ENCODE measurements around the gene VWA3B. TPM values are rescaled to one million over a fixed set of nuclear protein-coding genes. Genes with fewer than 3 reads are reported as not detected.

Gene VWA3B
- total RNA-seq, 6 experiments from 2014 or later: 0.09 to 0.24 (median 0.13) TPM; not detected in 2

DNA sequence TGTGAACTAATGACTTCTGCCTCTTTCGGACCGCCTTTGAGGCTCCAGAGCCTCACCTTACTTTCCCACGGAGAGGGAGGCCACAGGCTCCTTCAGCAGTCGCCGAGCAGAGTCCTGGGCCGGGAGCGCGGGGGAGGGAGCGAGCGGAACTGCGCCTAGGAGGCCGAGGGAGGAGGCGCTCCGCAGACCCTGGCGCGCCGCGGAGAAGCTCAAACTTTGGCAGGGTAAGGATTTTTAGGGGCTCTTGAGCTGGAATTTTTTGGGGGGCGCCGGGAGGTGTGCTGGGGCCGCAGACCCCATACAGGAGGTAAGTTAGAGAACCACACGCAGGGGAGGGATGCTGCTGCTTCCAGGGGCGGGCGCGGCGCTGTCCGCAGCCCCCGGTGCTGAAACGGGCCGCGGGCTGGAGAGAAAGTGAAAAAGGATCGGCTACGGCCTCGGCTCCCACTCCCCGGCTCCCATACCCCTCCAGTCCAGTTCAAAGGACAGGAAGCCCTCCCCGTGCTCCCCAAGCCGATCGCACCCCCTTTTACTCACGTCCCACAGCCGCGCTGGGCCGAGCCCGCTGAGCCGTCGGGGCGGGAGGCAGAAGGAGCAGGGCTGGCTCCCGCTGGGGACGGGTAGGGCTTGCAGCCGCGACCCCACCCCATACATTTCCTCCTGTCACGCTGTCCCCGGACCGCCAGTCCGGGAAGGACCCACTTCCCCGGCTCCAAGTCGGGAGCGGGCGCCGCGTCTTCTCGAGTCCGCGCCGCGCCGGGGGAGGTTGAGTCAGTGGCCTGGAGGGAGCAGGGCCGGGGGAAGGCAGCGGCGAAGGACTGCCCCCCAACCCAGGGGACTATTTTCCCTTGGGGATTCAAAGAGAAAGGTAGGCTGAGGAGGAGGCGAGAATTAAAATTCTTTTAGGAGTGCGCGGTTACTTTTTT, 259.6 kb downstream of the VWA3B start, which contains the start of gene CNGA3:
Gene CNGA3 (plus strand): TSS at position 146 of the 926 bp plus-strand sequence. CDS start 23,520 bp downstream, outside the sequence.
- 12% methylated on average over 16 of the region's 72 CpGs for WGBS (ENCODE audit: insufficient coverage, low coverage, low lambda C conversion rate, missing lambda C conversion rate)
- Histone ChIP-seq H3K4me3 (no peak within 1 kb of the TSS), H3K36me3 (no peaks in the 10 kb centered on the region), H3K27ac (no peak within 1 kb of the TSS), H3K4me1 (peaks cover 0 to 4% (median 0%) of the 10 kb centered on the region in 4 donors), H3K9me3 (no peaks in the 10 kb centered on the region), H3K27me3 (peaks cover 10 to 21% of the 10 kb centered on the region in 2 donors)
- intact Hi-C loops (cut with DNase I): no loop called here
- TF ChIP-seq, protein P1, sequence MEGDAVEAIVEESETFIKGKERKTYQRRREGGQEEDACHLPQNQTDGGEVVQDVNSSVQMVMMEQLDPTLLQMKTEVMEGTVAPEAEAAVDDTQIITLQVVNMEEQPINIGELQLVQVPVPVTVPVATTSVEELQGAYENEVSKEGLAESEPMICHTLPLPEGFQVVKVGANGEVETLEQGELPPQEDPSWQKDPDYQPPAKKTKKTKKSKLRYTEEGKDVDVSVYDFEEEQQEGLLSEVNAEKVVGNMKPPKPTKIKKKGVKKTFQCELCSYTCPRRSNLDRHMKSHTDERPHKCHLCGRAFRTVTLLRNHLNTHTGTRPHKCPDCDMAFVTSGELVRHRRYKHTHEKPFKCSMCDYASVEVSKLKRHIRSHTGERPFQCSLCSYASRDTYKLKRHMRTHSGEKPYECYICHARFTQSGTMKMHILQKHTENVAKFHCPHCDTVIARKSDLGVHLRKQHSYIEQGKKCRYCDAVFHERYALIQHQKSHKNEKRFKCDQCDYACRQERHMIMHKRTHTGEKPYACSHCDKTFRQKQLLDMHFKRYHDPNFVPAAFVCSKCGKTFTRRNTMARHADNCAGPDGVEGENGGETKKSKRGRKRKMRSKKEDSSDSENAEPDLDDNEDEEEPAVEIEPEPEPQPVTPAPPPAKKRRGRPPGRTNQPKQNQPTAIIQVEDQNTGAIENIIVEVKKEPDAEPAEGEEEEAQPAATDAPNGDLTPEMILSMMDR (IDR thresholded peaks at IDR 0.05): no peak
- no peak for TF ChIP-seq POLR2A (IDR thresholded peaks at IDR 0.05)
- DNase-seq (no peak), ATAC-seq (peak in 3 of 4 donors; percentile 32 to 37 (median 37))

DNA sequence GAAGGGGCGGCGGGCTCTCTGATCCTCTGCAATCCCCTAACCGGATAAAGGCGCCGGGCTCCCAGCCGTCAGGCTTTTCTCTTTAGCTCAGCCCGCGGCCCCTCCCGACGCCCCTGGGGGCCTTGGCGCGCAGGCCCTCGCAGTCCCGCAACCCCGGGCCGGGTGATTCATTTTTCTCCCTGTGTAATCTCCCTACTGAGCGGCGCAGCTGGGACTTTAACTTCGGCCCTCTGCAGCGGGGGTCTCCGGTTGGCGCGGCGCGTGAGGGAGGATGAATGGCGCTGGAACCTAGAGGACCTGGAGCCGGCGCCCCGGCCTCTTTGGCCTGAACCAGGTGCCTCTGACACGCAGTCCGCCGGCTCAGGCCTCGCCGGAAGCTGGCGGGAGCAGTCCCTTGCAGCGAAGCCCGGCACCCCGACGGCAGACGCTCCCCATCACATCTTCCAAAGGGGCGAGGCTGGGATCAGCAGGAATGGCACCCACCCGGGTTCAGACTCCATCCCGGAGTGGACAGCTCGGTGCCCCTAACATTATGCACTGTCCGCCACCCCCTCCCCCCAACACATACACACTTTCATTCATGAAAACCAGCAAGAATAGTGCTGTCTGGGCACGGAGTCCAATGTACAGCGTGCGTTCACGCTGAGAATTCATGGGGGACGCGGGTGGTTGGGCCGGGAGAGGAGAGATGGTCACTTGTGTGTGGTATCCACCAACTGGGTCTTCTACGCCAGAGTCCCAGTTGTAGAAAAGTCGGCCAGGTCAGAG, 260.5 kb downstream of the VWA3B start:
- Histone ChIP-seq H3K27me3 (peaks cover 10 to 21% of the 10 kb centered on the region in 2 donors), H3K9me3 (no peaks in the 10 kb centered on the region), H3K27ac (no peak overlapping the region), H3K4me3 (no peak overlapping the region), H3K4me1 (peaks cover 0 to 4% (median 0%) of the 10 kb centered on the region in 4 donors), H3K36me3 (no peaks in the 10 kb centered on the region)
- 0% methylated on average over 1 of the region's 54 CpGs for WGBS (ENCODE audit: insufficient coverage, low coverage, low lambda C conversion rate, missing lambda C conversion rate)
- intact Hi-C loops (cut with DNase I): no loop called here
- DNase-seq (no peak), ATAC-seq (no peak)
- TF ChIP-seq, protein P1 (IDR thresholded peaks at IDR 0.05): no peak
- no peak for TF ChIP-seq POLR2A (IDR thresholded peaks at IDR 0.05)

GRCh38 chr2:98348066-98348561, 261.1 kb downstream of the VWA3B start:
- ATAC-seq: no peak
- no peaks in the 10 kb centered on the region for H3K36me3 ChIP-seq
- no peak overlapping the region for H3K4me3 ChIP-seq
- H3K4me1 ChIP-seq: peaks cover 0 to 4% (median 0%) of the 10 kb centered on the region in 4 donors
- intact Hi-C loops (cut with DNase I): no loop called here
- H3K27ac ChIP-seq: no peak overlapping the region
- TF ChIP-seq, protein P1 (IDR thresholded peaks at IDR 0.05): no peak
- H3K9me3 ChIP-seq: no peaks in the 10 kb centered on the region
- peaks cover 10 to 21% of the 10 kb centered on the region in 2 donors for H3K27me3 ChIP-seq
- WGBS (ENCODE audit: insufficient coverage, low coverage, low lambda C conversion rate, missing lambda C conversion rate): 11% methylated on average over 8 of the region's 15 CpGs
- DNase-seq: no peak

DNA sequence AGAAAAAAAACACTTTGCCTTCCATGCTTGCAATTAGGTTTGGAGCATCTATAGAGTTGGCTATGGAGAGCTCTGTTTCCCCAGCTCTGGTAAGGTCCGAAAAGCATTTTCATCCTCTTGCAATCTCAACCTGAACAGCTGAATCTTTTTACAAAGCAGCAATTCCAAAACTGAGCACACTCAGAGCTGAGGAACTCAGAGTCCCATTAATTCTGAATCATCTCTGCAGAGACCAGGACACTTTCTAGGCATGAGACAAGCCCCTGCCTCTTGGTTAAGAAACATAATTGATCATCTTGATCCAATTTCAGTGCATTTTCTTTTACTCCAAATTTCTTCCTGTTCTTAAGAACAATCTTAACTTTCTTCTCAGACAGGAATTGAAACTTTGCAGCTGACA, 263.4 kb downstream of the VWA3B start:
- no peak for DNase-seq

More for the DNA sequence above, 263.4 kb downstream of the VWA3B start:
- Histone ChIP-seq H3K4me1 (peaks cover 0 to 4% (median 0%) of the 10 kb centered on the region in 4 donors), H3K4me3 (no peak overlapping the region), H3K9me3 (no peaks in the 10 kb centered on the region), H3K36me3 (no peaks in the 10 kb centered on the region), H3K27me3 (peaks cover 10 to 21% of the 10 kb centered on the region in 2 donors), H3K27ac (no peak overlapping the region)
- no peak for ATAC-seq
- no peak for TF ChIP-seq POLR2A (IDR thresholded peaks at IDR 0.05)
- TF ChIP-seq, protein P1 (IDR thresholded peaks at IDR 0.05): no peak
- intact Hi-C loops (cut with DNase I): no loop called here
- WGBS (ENCODE audit: insufficient coverage, low coverage, low lambda C conversion rate, missing lambda C conversion rate): 86% methylated on average over 1 of the region's 1 CpG
